ENCODE data around the gene FARP1.
"Not testable (repeated sequence)": the region's sequence is repeated elsewhere in the genome, so short reads cannot be mapped to it uniquely, and the experiment has no call there.

FARP1 gene

GRCh38 chr13:98206946-98207345 is 64.1 kb downstream of the FARP1 start:
- no peak for DNase-seq

GRCh38 chr13:98207416-98207815 is 64.5 kb downstream of the FARP1 start:
- DNase-seq = no peak

- DNase-seq = no peak
These were observed 65.7 kb downstream of the FARP1 start for GRCh38 chr13:98208606-98209005.

- no peak for DNase-seq
These were observed 69.9 kb downstream of the FARP1 start for GRCh38 chr13:98212763-98213162.

GRCh38 chr13:98213354-98213753 is 70.5 kb downstream of the FARP1 start:
- DNase-seq = no peak

GRCh38 chr13:98214008-98214643 is 71.2 kb downstream of the FARP1 start:
- no peak for DNase-seq

- no peak for DNase-seq
These were observed 71.8 kb downstream of the FARP1 start for GRCh38 chr13:98214707-98215106.

- no peak for DNase-seq
These were observed 72.6 kb downstream of the FARP1 start for GRCh38 chr13:98215508-98215907.

- DNase-seq = no peak
These were observed 73.3 kb downstream of the FARP1 start for GRCh38 chr13:98216135-98216565.

GRCh38 chr13:98216711-98217285 is 73.9 kb downstream of the FARP1 start:
- DNase-seq = no peak

GRCh38 chr13:98217597-98217996 is 74.7 kb downstream of the FARP1 start:
- DNase-seq = no peak

- DNase-seq = no peak
These were observed 76.8 kb downstream of the FARP1 start for GRCh38 chr13:98219685-98220084.

- DNase-seq = no peak
These were observed 77.4 kb downstream of the FARP1 start for GRCh38 chr13:98220271-98220791.

GRCh38 chr13:98221234-98221633 is 78.3 kb downstream of the FARP1 start:
- peak; percentile 43 for DNase-seq

GRCh38 chr13:98222081-98222554 is 79.2 kb downstream of the FARP1 start:
- no peak for DNase-seq

- no peak for DNase-seq
These were observed 79.9 kb downstream of the FARP1 start for GRCh38 chr13:98222816-98223215.

GRCh38 chr13:98223741-98224140 is 80.8 kb downstream of the FARP1 start:
- DNase-seq = no peak

- no peak for DNase-seq
These were observed 81.7 kb downstream of the FARP1 start for GRCh38 chr13:98224557-98224956.

GRCh38 chr13:98225036-98225940 is 82.4 kb downstream of the FARP1 start:
- DNase-seq = no peak

- no peak for DNase-seq
These were observed 83.6 kb downstream of the FARP1 start for GRCh38 chr13:98226496-98226895.

- no peak for DNase-seq
These were observed 85.9 kb downstream of the FARP1 start for GRCh38 chr13:98228661-98229341.

GRCh38 chr13:98230762-98231161 is 87.9 kb downstream of the FARP1 start:
- not testable (repeated sequence) for DNase-seq

- no peak for DNase-seq
These were observed 89.6 kb downstream of the FARP1 start for GRCh38 chr13:98232456-98232855.

Data from NCI-H1436 treated with DMSO at 0.1 percent for 48 hours (cell line).